HG03135 (cell line): ENCODE measurements around the gene UCK1.

Experiments used
- ATAC-seq: cut with Tn5 transposase; IDR thresholded peaks from one replicate; pipeline ENCODE4 v1.9.1; 2021; ENCODE audit warnings: mild to moderate bottlenecking, moderate library complexity; ENCODE audit not compliant: unreplicated experiment

The UCK1 gene

GRCh38 chr9:131500377-131500776 is 30.7 kb downstream of the UCK1 start:
- ATAC-seq = no peak

DNA sequence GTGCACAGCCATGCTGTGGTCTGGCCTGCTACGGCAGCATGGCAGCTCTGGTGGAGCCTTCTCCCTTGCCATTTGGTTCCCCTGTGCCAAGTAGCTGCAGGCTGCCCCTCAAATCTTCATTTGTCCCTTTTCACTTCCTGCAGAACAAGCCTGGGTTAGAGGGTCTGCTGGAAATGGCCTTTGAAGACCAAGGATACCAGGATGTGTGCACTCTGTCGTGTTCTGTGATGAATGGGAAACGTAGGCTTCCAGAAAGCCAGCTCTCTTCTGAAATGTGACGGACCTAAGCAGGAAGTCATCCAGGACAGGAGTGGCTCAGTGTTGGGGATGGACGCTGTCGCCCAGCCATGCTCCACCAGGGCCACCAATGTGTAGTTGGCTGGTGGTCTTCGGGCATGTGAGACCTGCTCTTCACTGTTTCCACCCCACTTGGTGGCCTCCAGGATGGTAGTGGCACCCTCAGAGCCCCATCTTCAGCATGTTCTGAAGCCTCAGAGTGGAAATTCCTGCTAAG is 31.8 kb downstream of the UCK1 start:
- ATAC-seq = no peak

- no peak for ATAC-seq
Measured at GRCh38 chr9:131496844-131497405, 34.1 kb downstream of the UCK1 start.

DNA sequence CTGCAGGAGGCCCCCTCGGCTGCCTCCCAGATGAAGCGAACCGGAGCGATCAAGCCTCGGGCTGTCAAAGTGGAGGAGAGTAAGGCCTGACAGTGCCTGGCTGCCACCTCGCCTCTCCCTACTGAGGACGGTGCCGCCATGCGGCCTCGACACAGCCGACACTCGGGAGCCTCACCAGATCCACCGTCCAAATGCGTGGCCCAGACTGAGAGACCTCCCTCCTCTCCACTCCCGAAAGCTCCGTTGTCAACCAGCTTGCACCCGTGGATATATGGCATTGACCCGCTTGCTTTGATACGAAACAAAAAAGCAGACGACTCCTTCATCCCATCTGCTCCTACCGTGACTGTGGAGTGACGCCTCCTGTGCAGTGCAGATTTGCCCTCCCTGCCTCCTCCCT is 35.3 kb downstream of the UCK1 start:
- no peak for ATAC-seq

DNA sequence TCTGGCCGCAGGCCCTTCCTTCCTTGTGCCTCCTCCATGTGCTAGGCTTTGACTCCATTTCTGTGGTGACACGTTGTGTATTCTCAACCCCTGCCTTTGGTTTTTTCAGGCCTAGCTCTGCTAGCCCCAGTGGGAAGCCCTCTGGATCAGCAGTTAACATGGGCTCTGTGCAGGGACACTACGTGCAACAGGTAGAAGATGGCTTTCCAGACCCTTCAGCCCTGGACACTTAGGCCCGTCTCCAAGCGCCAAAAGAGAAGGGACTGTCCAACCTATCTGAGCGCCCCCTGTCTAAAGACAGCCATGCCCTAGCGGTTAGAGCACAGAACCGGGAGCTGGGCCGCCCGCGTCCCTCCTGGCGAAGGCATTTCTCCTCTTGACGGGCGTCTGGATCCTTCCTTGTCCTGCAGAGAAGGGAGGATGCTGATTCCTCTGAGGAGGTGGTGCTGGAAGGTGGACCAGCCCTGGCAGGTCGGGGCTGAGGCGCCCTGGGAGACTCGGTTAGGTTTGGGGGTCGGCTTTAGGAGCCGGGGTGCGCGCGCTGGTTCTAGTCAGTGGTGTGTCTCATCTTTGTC is 36.7 kb downstream of the UCK1 start:
- no peak for ATAC-seq

- no peak for ATAC-seq
Measured at GRCh38 chr9:131492070-131492469, 39.0 kb downstream of the UCK1 start.

- no peak for ATAC-seq
Measured at GRCh38 chr9:131491001-131491710, 39.9 kb downstream of the UCK1 start.

- ATAC-seq = no peak
Measured at GRCh38 chr9:131490514-131490913, 40.5 kb downstream of the UCK1 start.

DNA sequence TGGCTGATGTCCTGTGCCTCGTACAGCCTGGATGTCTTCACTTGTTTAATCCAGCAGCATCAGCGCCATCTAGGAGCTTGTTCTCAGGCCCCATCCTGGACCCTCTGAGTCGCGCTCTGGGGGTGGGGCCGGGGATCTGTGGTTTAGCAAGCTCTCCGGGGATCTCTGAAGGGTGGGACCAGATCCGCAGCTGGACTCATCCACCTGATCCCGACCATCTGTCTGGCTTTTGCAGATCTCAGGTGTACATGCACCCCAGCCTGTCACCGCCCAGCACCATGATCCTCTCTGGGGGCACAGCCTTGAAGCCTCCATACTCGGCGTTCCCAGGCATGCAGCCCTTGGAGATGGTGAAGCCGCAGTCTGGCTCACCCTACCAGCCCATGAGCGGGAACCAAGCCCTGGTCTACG is 43.4 kb downstream of the UCK1 start:
- ATAC-seq = no peak

DNA sequence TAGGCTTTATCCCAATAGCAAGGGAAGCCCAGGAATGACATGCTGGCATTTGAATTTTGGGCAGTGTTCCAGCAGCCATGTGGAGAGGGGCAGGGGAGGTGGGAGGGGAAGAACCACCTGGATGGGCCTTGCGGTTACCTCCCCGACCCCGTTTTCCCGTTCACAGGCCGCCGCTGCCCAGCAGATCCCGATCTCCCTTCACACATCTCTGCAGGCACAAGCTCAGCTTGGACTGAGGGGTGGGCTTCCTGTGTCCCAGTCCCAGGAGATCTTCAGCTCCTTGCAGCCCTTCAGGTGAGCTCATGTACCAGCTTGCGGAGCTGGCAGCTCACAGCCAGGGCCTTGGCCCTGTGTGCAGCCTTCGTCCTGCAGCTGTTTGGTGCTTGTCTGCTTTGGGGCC is 44.1 kb downstream of the UCK1 start:
- no peak for ATAC-seq

DNA sequence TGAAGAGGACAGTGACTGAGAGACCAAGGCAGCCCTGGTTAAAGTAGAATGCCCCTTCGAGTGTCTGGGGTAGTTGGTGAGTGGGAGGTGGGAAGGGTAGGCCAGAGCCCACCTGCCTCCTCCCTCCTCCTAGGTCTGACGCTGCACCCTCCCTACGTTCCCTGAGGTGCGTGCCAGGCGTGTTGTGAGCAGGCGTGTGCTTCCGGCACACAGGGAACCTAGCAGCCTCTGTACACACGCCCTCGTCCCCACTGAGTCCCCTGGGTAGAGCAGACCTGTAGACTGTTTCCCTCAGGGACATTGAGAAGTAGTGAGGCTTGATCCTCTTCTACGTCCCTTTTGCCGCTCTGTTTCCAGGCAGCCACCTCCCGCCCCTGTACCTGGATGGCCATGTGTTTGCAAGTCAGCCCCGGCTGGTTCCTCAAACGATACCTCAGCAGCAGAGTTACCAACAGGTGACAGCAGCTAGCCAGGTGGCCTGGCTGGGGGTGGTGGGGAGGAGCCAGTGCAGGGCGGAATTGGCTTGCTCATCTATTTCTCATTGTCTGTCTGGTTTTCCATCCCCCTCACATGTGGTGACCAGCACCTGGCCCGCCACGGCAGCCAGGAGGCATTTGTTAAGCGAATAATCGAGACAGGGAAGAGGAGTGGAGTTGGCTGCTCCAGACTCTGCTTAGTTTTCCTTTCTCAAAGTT is 45.2 kb downstream of the UCK1 start:
- no peak for ATAC-seq

DNA sequence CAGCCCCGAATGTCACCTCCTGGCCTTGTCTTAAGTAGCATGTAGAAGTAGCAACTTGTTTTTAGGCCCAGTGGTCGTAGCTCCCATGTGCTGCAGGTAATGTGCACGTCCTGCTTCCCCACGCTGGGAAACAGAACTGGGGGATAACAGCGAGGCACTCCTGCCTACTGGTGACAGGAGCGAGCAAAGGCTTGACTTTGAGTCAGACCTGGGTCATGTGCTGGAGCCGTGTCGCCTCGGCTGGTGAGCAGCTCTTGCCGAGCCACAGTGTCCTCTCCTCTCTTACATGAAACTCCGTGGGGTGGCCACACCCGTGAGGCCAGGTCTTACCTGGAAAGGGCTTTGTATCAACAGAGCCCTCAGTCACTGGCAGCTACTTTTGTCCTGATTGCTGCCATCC is 45.9 kb downstream of the UCK1 start:
- ATAC-seq = no peak

DNA sequence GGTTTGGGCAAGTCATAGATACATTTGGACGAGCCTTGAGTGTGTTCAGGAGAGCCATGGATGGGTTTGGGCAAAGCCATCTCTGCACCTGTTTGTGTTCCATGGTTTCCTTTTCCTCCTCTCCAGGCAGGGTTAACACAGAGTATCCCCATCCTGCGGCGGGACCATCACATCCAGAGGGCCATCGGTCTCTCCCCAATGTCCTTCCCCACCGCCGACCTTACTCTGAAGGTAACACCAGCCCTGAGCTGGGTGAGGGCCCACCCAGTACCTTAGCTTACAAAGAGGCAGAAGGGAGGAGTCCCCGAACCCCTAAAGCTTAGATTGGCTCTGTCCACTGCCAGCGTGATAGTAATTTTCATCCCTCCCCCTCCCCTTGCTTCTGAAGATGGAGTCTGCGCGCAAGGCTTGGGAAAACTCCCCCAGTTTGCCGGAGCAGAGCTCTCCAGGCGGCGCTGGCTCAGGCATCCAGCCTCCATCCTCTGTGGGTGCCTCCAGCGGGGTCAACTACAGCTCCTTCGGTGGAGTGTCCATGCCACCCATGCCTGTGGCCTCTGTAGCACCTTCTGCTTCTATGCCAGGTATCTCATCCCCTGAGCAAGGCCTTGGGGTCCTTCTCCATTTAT is 46.4 kb downstream of the UCK1 start:
- ATAC-seq = no peak

DNA sequence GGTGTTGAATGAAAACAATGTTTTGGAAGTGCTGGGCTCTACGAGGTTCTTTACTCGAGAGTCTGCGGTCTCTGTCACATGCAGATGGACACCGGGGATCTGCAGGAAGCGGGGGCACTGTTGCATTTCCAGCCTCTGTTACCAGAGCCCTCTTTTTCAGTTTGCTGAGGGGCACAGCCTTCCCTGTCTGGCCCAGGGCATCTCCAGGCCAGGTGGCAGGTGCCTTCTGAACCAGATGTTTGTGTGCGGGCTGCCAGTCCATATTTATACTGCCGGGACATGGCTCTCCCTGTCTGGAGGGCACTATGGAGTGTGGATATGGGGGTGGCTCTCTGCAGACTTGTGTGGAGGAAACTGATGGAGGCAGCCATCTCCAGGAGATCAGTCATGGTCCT is 47.0 kb downstream of the UCK1 start:
- ATAC-seq = no peak

DNA sequence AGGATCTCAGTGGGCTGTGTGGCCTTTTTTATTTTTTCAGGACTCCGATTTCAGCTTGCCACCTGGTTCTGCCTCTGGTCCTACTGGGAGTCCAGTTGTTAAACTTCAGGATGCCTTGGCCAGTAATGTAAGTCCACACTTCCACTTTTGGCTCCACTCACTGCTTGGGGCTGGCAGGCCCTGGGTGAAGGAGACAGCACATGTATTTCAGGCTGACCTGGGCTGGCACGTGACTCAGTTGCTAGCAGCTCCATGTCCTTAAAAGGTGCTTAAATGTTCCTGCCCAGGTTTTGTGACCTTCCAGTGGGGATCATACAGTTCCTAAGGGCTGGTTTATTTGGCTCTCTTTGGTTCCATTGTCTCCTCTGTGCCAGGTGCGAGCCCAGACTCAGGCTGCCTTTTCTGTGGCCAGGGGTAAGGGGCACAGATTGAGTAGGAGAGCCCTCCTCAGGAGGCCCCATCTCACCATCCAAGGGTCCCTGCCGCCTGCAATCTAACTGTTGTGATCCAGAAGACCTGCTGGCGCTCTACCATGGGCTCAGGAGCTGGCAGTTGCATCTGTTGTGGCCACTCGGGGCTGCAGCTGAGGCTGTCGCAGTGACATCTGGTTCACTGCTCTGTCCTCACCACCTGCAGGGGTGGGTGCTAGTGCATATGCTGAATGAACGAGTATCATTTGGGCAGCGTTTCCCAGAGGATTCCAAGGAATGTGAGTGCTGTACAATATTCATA is 47.6 kb downstream of the UCK1 start:
- no peak for ATAC-seq

DNA sequence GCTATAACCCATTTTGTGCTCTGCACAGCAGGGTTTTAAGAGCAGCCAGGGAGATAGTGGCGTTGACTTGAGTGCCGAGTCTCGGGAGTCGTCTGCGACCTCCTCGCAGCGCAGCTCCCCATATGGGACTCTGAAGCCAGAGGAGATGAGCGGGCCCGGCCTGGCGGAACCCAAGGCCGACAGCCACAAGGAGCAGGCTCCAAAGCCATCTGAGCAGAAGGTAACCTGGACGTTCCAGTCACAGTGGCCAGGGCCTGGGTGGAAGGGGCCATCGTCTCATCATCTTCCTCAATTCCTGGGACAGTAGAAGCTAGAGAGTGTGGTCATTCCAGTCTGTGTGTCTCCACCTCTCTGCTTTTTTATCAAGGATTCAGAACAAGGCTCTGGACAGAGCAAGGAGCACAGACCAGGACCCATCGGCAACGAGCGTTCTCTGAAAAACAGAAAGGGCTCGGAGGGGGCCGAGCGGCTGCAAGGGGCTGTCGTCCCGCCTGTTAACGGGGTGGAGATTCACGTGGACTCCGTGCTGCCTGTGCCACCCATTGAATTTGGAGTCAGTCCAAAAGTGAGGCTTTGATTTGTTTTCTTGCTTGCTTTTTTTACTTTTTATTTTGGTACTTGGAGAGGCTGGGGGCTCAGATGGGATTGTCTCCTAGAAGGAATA is 48.6 kb downstream of the UCK1 start:
- ATAC-seq = no peak

DNA sequence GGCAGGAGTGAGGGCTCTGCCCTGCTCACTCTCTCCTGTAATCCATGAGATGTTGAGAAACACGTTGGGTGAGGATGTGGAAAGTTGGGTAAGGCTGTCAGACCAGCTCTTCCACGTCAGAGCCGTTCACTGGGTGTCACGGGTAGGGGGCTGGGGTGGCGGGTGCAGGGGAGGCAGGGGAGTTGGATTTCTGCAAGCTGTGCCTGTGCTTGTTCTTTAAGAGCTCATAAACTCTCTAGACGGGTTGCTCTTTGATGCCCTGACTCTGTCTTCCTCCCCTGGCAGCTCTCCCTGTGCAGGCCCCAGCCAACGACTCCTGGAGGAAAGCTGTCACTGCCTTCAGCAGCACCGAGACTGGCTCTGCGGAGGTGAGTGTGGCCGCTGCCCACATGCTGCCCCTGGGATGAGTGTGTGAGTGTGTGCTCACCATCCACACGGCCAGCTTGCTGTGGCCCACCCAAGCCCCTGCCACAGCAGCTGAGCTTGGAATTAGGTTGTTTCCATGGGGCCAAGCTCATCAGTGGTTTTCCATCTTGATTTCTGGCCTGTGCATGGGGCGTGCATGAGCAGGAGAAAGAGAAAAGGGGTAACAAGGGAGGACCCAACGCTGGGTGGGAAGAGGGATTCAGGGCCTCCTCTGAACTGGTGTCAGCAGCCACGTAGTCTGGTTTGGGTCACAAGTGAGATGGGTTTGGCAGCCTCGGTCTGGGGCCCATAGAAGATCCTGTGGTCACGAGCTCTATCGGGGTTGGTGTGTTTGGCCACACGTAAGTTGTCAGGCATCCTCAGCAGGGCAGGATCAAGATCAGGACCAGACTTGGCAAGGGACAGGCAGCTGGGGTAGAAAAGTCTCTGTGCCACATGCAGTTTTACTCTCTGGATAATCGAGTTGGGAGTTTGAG is 49.4 kb downstream of the UCK1 start:
- no peak for ATAC-seq

GRCh38 chr9:131480258-131480657 is 50.8 kb downstream of the UCK1 start:
- ATAC-seq = no peak

DNA sequence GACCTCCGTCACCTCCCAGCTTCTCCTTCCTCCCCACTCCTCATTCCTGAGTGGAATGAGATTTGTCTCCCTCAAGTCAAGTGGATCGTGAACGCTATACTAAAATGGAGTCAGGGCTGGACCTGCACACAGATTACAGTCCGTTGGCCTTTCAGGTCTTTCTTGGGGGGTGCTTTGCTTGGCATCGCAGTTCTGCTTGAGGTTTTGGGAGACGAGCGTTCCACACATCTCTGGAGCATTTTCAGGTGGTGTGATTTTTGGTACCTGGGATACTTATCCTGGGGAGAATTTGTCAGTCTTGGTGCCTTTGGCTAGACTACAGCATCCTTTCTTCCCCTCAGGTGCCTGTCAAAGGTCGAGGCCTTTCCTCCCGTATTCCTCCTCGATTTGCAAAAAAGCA is 52.2 kb downstream of the UCK1 start:
- ATAC-seq = no peak
